Measurements from ENCODE around the gene NLGN1. TPM values are rescaled to one million over a fixed set of nuclear protein-coding genes. Genes with fewer than 3 reads are reported as not detected.

Gene NLGN1
- total RNA-seq, 1 experiment from 2014 or later, result 5.2 TPM

DNA sequence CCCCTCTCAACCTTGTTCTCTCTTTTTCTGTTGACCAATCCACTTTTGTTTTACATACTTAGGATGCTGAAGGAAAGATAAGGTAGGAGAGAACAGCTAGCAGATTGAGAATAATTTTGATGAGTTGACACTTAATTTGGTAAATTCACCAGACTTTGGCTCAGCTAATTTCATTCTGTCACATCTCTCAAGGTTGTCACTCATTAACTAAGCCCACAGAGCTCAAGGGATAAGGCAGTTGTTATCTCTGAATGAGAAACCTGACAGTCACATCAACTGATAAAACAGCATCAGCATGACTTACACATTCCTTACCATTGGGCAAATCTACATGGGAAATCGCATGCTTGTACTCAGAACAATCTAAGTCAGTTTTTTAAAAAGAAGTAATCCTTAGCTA lies 591.4 kb downstream of the NLGN1 start:
- Histone ChIP-seq H2AFZ (ENCODE audit: low read length) (no peak overlapping the region), H3K4me1 (ENCODE audit: insufficient read depth, low read length) (no peaks in the 10 kb centered on the region), H4K8ac (replicated peaks; ENCODE audit: insufficient read length, low read depth, low read length) (no peak overlapping the region), H2BK20ac (ENCODE audit: low read depth, low read length, poor library complexity, severe bottlenecking) (no peak overlapping the region), H3K4ac (ENCODE audit: low read depth, low read length) (no peak overlapping the region), H2BK5ac (ENCODE audit: insufficient read length, low read length) (no peak overlapping the region), H3T11ph (ENCODE audit: low read length) (no peak overlapping the region), H3K14ac (ENCODE audit: insufficient read depth, low read length) (no peak overlapping the region), H3K9ac (ENCODE audit: extremely low read depth, insufficient read length, low read length) (no peak overlapping the region), H3K56ac (ENCODE audit: insufficient read length, low read depth, low read length) (no peak overlapping the region), H4K5ac (ENCODE audit: insufficient read length, low read depth, low read length) (no peak overlapping the region), H3K23me2 (ENCODE audit: insufficient read length, low read depth, low read length, poor library complexity, severe bottlenecking) (no peaks in the 10 kb centered on the region), H4K91ac (ENCODE audit: insufficient read length, low read depth, low read length) (no peak overlapping the region), H2BK15ac (ENCODE audit: low read depth, low read length) (no peak overlapping the region), H3K27me3 (ENCODE audit: insufficient read depth, low read length) (no peaks in the 10 kb centered on the region), H3K18ac (ENCODE audit: insufficient read length, low read depth, low read length) (no peak overlapping the region), H3K4me2 (ENCODE audit: insufficient read depth, insufficient read length, low read length) (no peak overlapping the region), H3K79me1 (ENCODE audit: insufficient read depth, low read depth, low read length, poor library complexity, severe bottlenecking) (no peaks in the 10 kb centered on the region), H2AK5ac (ENCODE audit: insufficient read length, low read length) (no peak overlapping the region), H3K9me3 (ENCODE audit: control insufficient read depth, low read depth, low read length) (no peaks in the 10 kb centered on the region), H3K27ac (ENCODE audit: insufficient read length, low read depth, low read length) (no peak overlapping the region), H4K20me1 (ENCODE audit: control insufficient read depth, insufficient read depth, insufficient read length) (no peaks in the 10 kb centered on the region), H3K23ac (ENCODE audit: insufficient read length, low read depth, low read length) (no peak overlapping the region), H2BK120ac (ENCODE audit: low read depth, low read length, poor library complexity, severe bottlenecking) (no peak overlapping the region), H2BK12ac (ENCODE audit: insufficient read length, low read depth, low read length) (no peak overlapping the region), H3K79me2 (ENCODE audit: insufficient read depth, low read length) (no peaks in the 10 kb centered on the region)
- no peak for DNase-seq
- no peak overlapping the region for H3K4me3 Mint-ChIP-seq
- peaks cover 0 to 3% (median 0%) of the 10 kb centered on the region in 3 experiments; a peak in 1 of 7 replicates for H3K36me3 Mint-ChIP-seq (ENCODE audit: insufficient read depth in 1 of 3, low read depth in 3 of 3)
- no peaks in the 10 kb centered on the region for H3K27me3 Mint-ChIP-seq (ENCODE audit: low read depth)
- TF ChIP-seq CTCF (conservative IDR thresholded peaks at IDR 0.05), result no peak
- WGBS (ENCODE audit: extremely low coverage, insufficient read length, low lambda C conversion rate), result no CpG with 5 or more reads among the region's 1 CpG
- no peaks in the 10 kb centered on the region for H3K9me3 Mint-ChIP-seq
- peaks cover 0 to 4% of the 10 kb centered on the region in 2 experiments; a peak in 2 of 4 replicates for H3K4me1 Mint-ChIP-seq
- H3K27ac Mint-ChIP-seq, result no peak overlapping the region

Measured in H9 (cell line).